Fibroblast of lung (primary cell): ENCODE results near the gene IQGAP2. TPM values are rescaled to one million over a fixed set of nuclear protein-coding genes. Genes with fewer than 3 reads are reported as not detected.

Experiments used
- DNase-seq, 2 donors: peaks; one replicate each; pipeline versions ENCODE4 v3.0.0 to v3.0.0-alpha.2; 2010; ENCODE audit warnings: low read depth in 2 of 2
- H2AFZ ChIP-seq: 2 replicates; pipeline ENCODE4 v1.5.1; 2012; ENCODE audit warnings: low read length, control low read depth, inconsistent platforms
- H3K27ac ChIP-seq: 2 replicates; pipeline ENCODE4 v1.5.1; 2011; ENCODE audit warnings: low read length, control low read depth; ENCODE audit not compliant: insufficient read depth
- H3K27me3 ChIP-seq: 2 replicates; pipeline ENCODE4 v1.5.1; 2011; ENCODE audit warnings: mild to moderate bottlenecking, low read length; ENCODE audit not compliant: control insufficient read depth, insufficient read depth
- H3K36me3 ChIP-seq: 2 replicates; pipeline ENCODE4 v1.5.1; 2011; ENCODE audit warnings: low read length; ENCODE audit not compliant: control insufficient read depth, insufficient read depth
- H3K4me1 ChIP-seq: 2 replicates; pipeline ENCODE4 v1.5.1; 2011; ENCODE audit warnings: low read length; ENCODE audit not compliant: control insufficient read depth, insufficient read depth; ENCODE audit errors: extremely low read depth
- H3K4me2 ChIP-seq: 2 replicates; pipeline ENCODE4 v1.5.1; 2011; ENCODE audit warnings: low read length, control low read depth; ENCODE audit not compliant: insufficient read depth; ENCODE audit errors: extremely low read depth
- H3K4me3 ChIP-seq, 4 experiments: fragments of 200-600 bp in 1 of 4; sonication (generic) in 1 of 4; replicated peaks in 1 of 4; 2 replicates each; pipeline ENCODE4 v1.5.1; 2011 to 2016; ENCODE audit warnings: low read length in 4 of 4, low read depth in 3 of 4, mild to moderate bottlenecking in 3 of 4, control low read depth in 2 of 4, inconsistent platforms in 1 of 4, mixed read lengths in 1 of 4; ENCODE audit not compliant: insufficient read depth in 1 of 4; ENCODE audit errors: control extremely low read depth in 1 of 4
- H3K79me2 ChIP-seq: 2 replicates; pipeline ENCODE4 v1.5.1; 2012; ENCODE audit warnings: mild to moderate bottlenecking, low read length, inconsistent platforms; ENCODE audit not compliant: control insufficient read depth, insufficient read depth
- H3K9ac ChIP-seq: 2 replicates; pipeline ENCODE4 v1.5.1; 2011; ENCODE audit warnings: mild to moderate bottlenecking, low read length, control low read depth; ENCODE audit not compliant: insufficient read depth
- H3K9me3 ChIP-seq: 2 replicates; pipeline ENCODE4 v1.5.1; 2012; ENCODE audit warnings: low read depth, low read length; ENCODE audit not compliant: control insufficient read depth, insufficient read depth
- H4K20me1 ChIP-seq: 2 replicates; pipeline ENCODE4 v1.5.1; 2011; ENCODE audit warnings: low read length; ENCODE audit not compliant: control insufficient read depth, insufficient read depth; ENCODE audit errors: extremely low read depth
- CTCF ChIP-seq, 2 donors: IDR thresholded peaks in 1 of 2; conservative IDR thresholded peaks in 1 of 2; 1 replicate in 1 of 2; 2 replicates in 1 of 2; pipeline ENCODE4 v1.5.1; 2011 to 2012; ENCODE audit warnings: low read length in 2 of 2, control low read depth in 1 of 2, inconsistent platforms in 1 of 2, low read depth in 1 of 2, mild to moderate bottlenecking in 1 of 2
- EZH2 ChIP-seq: IDR thresholded peaks from 2 replicates; pipeline ENCODE4 v1.5.1; 2012; ENCODE audit warnings: low read length, control low read depth, mild to moderate bottlenecking; ENCODE audit errors: missing control alignments
- polyA plus RNA-seq, 2 donors: library from polyadenylated mRNA; depleted of rRNA in 1 of 2; stranded (reverse) in 1 of 2; unstranded in 1 of 2; fragments of >200 nt; gene quantifications; 2 replicates each; pipeline ENCODE4 v1.2.1, GENCODE V29; 2011 to 2012; ENCODE audit warnings: missing spikeins in 1 of 2
- total RNA-seq: library from RNA; depleted of rRNA; stranded (reverse); fragments of >200 nt; gene quantifications from 2 replicates; pipeline ENCODE4 v1.2.1, GENCODE V29; 2014

IQGAP2 gene
- total and polyA plus RNA-seq, 2 donors (not counting 1 experiment from before 2014, with no cell fraction given) = 5.1 to 7.9 TPM

GRCh38 chr5:76553251-76553650 is 150.2 kb downstream of the IQGAP2 start:
- Histone ChIP-seq H3K4me3 (no peak overlapping the region), H3K9ac (no peak overlapping the region), H3K27me3 (peaks cover 2% of the 10 kb centered on the region), H2AFZ (no peak overlapping the region), H3K36me3 (no peaks in the 10 kb centered on the region), H3K79me2 (no peaks in the 10 kb centered on the region), H4K20me1 (no peaks in the 10 kb centered on the region), H3K4me2 (no peak overlapping the region), H3K4me1 (no peaks in the 10 kb centered on the region), H3K27ac (no peak overlapping the region), H3K9me3 (no peaks in the 10 kb centered on the region)
- TF ChIP-seq CTCF (conservative IDR thresholded peaks at IDR 0.05 in 1 of 2, IDR thresholded peaks at IDR 0.05 in 1 of 2; ENCODE audit: low read depth in 1 of 2, low read length in 2 of 2) (no peak), EZH2 (no peak)
- DNase-seq = no peak

DNA sequence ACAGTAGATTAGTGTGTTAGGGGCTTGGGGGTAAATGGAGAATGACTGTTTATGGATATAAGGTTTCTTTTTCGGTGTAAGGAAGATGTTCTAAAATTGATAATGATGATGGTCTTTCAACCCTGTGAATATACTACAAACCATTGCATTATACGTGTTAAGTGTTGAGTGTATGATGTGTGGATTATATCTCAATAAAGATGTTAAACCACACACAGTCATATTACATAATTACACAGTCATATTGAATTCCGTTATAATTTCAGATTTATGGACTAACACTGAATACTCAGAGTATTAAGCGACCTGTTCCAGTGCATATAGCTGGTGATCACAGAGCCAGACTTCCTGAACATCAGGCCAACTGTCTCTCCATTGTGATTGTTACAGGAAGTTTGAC is 152.0 kb downstream of the IQGAP2 start:
- H3K4me2 ChIP-seq = no peak overlapping the region
- peaks cover 2% of the 10 kb centered on the region for H3K27me3 ChIP-seq
- H3K4me1 ChIP-seq = no peaks in the 10 kb centered on the region
- DNase-seq = no peak
- H3K4me3 ChIP-seq = no peak overlapping the region
- no peaks in the 10 kb centered on the region for H3K79me2 ChIP-seq
- H3K9me3 ChIP-seq = no peaks in the 10 kb centered on the region
- no peak overlapping the region for H3K9ac ChIP-seq
- no peaks in the 10 kb centered on the region for H3K36me3 ChIP-seq
- H3K27ac ChIP-seq = no peak overlapping the region
- no peaks in the 10 kb centered on the region for H4K20me1 ChIP-seq
- no peak for TF ChIP-seq CTCF (conservative IDR thresholded peaks at IDR 0.05 in 1 of 2, IDR thresholded peaks at IDR 0.05 in 1 of 2; ENCODE audit: low read depth in 1 of 2, low read length in 2 of 2)
- no peak for TF ChIP-seq EZH2
- no peak overlapping the region for H2AFZ ChIP-seq

DNA sequence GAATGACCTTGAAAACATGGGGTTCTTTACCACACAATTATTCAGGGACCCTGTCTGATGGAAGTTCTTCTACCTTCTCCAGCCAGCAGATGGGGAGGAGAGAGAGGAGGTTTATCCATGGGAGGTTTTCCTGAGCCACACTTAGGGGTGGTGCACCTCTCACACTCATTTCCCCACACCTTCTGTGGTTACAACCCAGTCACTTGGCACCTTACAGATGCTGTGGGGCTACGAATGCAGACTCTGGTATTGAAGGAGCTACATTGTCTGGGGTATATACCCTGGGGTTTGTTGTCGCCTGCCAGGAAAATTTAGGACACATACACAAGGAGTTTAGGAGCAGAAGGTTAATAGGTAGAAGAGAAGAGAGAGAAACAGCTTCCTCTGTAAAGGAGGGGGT is 152.6 kb downstream of the IQGAP2 start:
- no peak overlapping the region for H3K27ac ChIP-seq
- DNase-seq = no peak
- no peak overlapping the region for H3K4me2 ChIP-seq
- no peak overlapping the region for H2AFZ ChIP-seq
- H4K20me1 ChIP-seq = no peaks in the 10 kb centered on the region
- no peak overlapping the region for H3K4me3 ChIP-seq
- no peaks in the 10 kb centered on the region for H3K4me1 ChIP-seq
- peaks cover 2% of the 10 kb centered on the region for H3K27me3 ChIP-seq
- TF ChIP-seq CTCF (conservative IDR thresholded peaks at IDR 0.05 in 1 of 2, IDR thresholded peaks at IDR 0.05 in 1 of 2; ENCODE audit: low read depth in 1 of 2, low read length in 2 of 2) = no peak
- no peak for TF ChIP-seq EZH2
- H3K9ac ChIP-seq = no peak overlapping the region
- no peaks in the 10 kb centered on the region for H3K79me2 ChIP-seq
- no peaks in the 10 kb centered on the region for H3K36me3 ChIP-seq
- H3K9me3 ChIP-seq = no peaks in the 10 kb centered on the region
